ENCODE data around the gene CSPG4. TPM values are rescaled to one million over a fixed set of nuclear protein-coding genes. Genes with fewer than 3 reads are reported as not detected.

The CSPG4 gene
- total RNA-seq, 2 experiments from 2014 or later = not detected

GRCh38 chr15:75651810-75652543 lies 60.7 kb downstream of the CSPG4 start:
- H3K4me3 Mint-ChIP-seq = no peak overlapping the region
- no peak for DNase-seq
- H3K27ac Mint-ChIP-seq = no peak overlapping the region

GRCh38 chr15:75650908-75651809 lies 61.5 kb downstream of the CSPG4 start:
- Mint-ChIP-seq H3K27ac (no peak overlapping the region), H3K4me3 (no peak overlapping the region), H3K4me1 (peaks cover 28% of the 10 kb centered on the region), H3K27me3 (no peaks in the 10 kb centered on the region), H3K9me3 (no peaks in the 10 kb centered on the region), H3K36me3 (no peaks in the 10 kb centered on the region)
- no peak for DNase-seq

More at GRCh38 chr15:75651810-75652543, 60.7 kb downstream of the CSPG4 start:
- Mint-ChIP-seq H3K9me3 (no peaks in the 10 kb centered on the region), H3K4me1 (peaks cover 20% of the 10 kb centered on the region), H3K36me3 (no peaks in the 10 kb centered on the region), H3K27me3 (no peaks in the 10 kb centered on the region)

GRCh38 chr15:75649848-75650247 lies 62.8 kb downstream of the CSPG4 start:
- H3K27me3 Mint-ChIP-seq = no peaks in the 10 kb centered on the region
- H3K9me3 Mint-ChIP-seq = no peaks in the 10 kb centered on the region
- no peak overlapping the region for H3K4me3 Mint-ChIP-seq
- H3K4me1 Mint-ChIP-seq = peaks cover 30% of the 10 kb centered on the region
- no peak overlapping the region for H3K27ac Mint-ChIP-seq
- H3K36me3 Mint-ChIP-seq = no peaks in the 10 kb centered on the region
- no peak for DNase-seq

- H3K27me3 Mint-ChIP-seq = no peaks in the 10 kb centered on the region
- no peaks in the 10 kb centered on the region for H3K36me3 Mint-ChIP-seq
- DNase-seq = no peak
These were observed 63.4 kb downstream of the CSPG4 start for GRCh38 chr15:75649045-75649761.

GRCh38 chr15:75648156-75649000 lies 64.3 kb downstream of the CSPG4 start:
- Mint-ChIP-seq H3K4me3 (peak overlapping the region; percentile 80), H3K36me3 (no peaks in the 10 kb centered on the region), H3K27ac (no peak overlapping the region), H3K9me3 (no peaks in the 10 kb centered on the region), H3K4me1 (peaks cover 30% of the 10 kb centered on the region), H3K27me3 (no peaks in the 10 kb centered on the region)
- DNase-seq = no peak

More at GRCh38 chr15:75649045-75649761, 63.4 kb downstream of the CSPG4 start:
- H3K9me3 Mint-ChIP-seq = no peaks in the 10 kb centered on the region
- peaks cover 30% of the 10 kb centered on the region for H3K4me1 Mint-ChIP-seq
- H3K27ac Mint-ChIP-seq = no peak overlapping the region
- H3K4me3 Mint-ChIP-seq = peak overlapping the region; percentile 50

GRCh38 chr15:75647370-75648155 lies 65.1 kb downstream of the CSPG4 start, which contains the start of gene SNX33:
Gene SNX33 (plus strand): TSS chr15:75647912. CDS start chr15:75649103, 1,191 bp downstream.
- no peaks in the 10 kb centered on the region for H3K9me3 Mint-ChIP-seq
- no peaks in the 10 kb centered on the region for H3K36me3 Mint-ChIP-seq
- peak within 1 kb of the TSS; percentile 73 for H3K27ac Mint-ChIP-seq
- H3K4me3 Mint-ChIP-seq = peak within 1 kb of the TSS; percentile 87
- no peaks in the 10 kb centered on the region for H3K27me3 Mint-ChIP-seq
- peak; percentile 73 for DNase-seq
- peaks cover 30% of the 10 kb centered on the region for H3K4me1 Mint-ChIP-seq

- Mint-ChIP-seq H3K4me1 (peaks cover 28% of the 10 kb centered on the region), H3K9me3 (no peaks in the 10 kb centered on the region), H3K4me3 (peak overlapping the region; percentile 87), H3K36me3 (no peaks in the 10 kb centered on the region), H3K27ac (peak overlapping the region; percentile 73), H3K27me3 (no peaks in the 10 kb centered on the region)
- DNase-seq = no peak
These were observed 65.7 kb downstream of the CSPG4 start for GRCh38 chr15:75646944-75647364.

- DNase-seq = no peak
- H3K27ac Mint-ChIP-seq = peak overlapping the region; percentile 40
- no peaks in the 10 kb centered on the region for H3K27me3 Mint-ChIP-seq
- no peaks in the 10 kb centered on the region for H3K36me3 Mint-ChIP-seq
- H3K4me1 Mint-ChIP-seq = peaks cover 23% of the 10 kb centered on the region
- peak overlapping the region; percentile 87 for H3K4me3 Mint-ChIP-seq
- no peaks in the 10 kb centered on the region for H3K9me3 Mint-ChIP-seq
These were observed 66.3 kb downstream of the CSPG4 start for GRCh38 chr15:75646112-75646943.

- no peak overlapping the region for H3K27ac Mint-ChIP-seq
These were observed 68.3 kb downstream of the CSPG4 start for GRCh38 chr15:75644376-75644775.

GRCh38 chr15:75641603-75642002 lies 71.0 kb downstream of the CSPG4 start:
- Mint-ChIP-seq H3K27ac (no peak overlapping the region), H3K36me3 (peaks cover 22% of the 10 kb centered on the region), H3K27me3 (no peaks in the 10 kb centered on the region), H3K4me1 (peaks cover 25% of the 10 kb centered on the region), H3K9me3 (no peaks in the 10 kb centered on the region), H3K4me3 (no peak overlapping the region)
- DNase-seq = no peak

More at GRCh38 chr15:75644376-75644775, 68.3 kb downstream of the CSPG4 start:
- no peaks in the 10 kb centered on the region for H3K9me3 Mint-ChIP-seq
- no peaks in the 10 kb centered on the region for H3K27me3 Mint-ChIP-seq
- peaks cover 17% of the 10 kb centered on the region for H3K4me1 Mint-ChIP-seq
- peaks cover 1% of the 10 kb centered on the region for H3K36me3 Mint-ChIP-seq
- no peak for DNase-seq
- H3K4me3 Mint-ChIP-seq = no peak overlapping the region

- Mint-ChIP-seq H3K4me1 (peaks cover 22% of the 10 kb centered on the region), H3K4me3 (peak overlapping the region; percentile 87)
These were observed 71.5 kb downstream of the CSPG4 start for GRCh38 chr15:75641179-75641503.

GRCh38 chr15:75640483-75641178 lies 72.0 kb downstream of the CSPG4 start:
- peak; percentile 42 for DNase-seq
- H3K36me3 Mint-ChIP-seq = peaks cover 25% of the 10 kb centered on the region
- H3K4me3 Mint-ChIP-seq = peak overlapping the region; percentile 87
- H3K27me3 Mint-ChIP-seq = no peaks in the 10 kb centered on the region
- H3K9me3 Mint-ChIP-seq = no peaks in the 10 kb centered on the region
- peak overlapping the region; percentile 96 for H3K27ac Mint-ChIP-seq
- H3K4me1 Mint-ChIP-seq = peaks cover 23% of the 10 kb centered on the region

More at GRCh38 chr15:75641179-75641503, 71.5 kb downstream of the CSPG4 start:
- Mint-ChIP-seq H3K27me3 (no peaks in the 10 kb centered on the region), H3K27ac (peak overlapping the region; percentile 96), H3K9me3 (no peaks in the 10 kb centered on the region), H3K36me3 (peaks cover 22% of the 10 kb centered on the region)
- DNase-seq = no peak
